ENCODE measurements around the gene TENM3.

- TF ChIP-seq POLR2A (IDR thresholded peaks at IDR 0.05; ENCODE audit: extremely low read depth, insufficient read length) (no peak), CTCF (IDR thresholded peaks at IDR 0.05; ENCODE audit: low read depth, low read length) (no peak)
Observed at GRCh38 chr4:182418054-182418734, 175.0 kb downstream of the TENM3 start.
